HL-60 (cell line): Measurements from ENCODE around the gene GNA14.

Experiments
- DNase-seq, 2 experiments: peaks; one replicate each; pipeline ENCODE4 v3.0.0-alpha.2; 2010 to 2020; ENCODE audit warnings: low read depth in 1 of 2, low spot score in 1 of 2
- H3K27ac ChIP-seq: fragments of 250-450 bp; sonication (Bioruptor Pico); replicated peaks from 2 replicates; pipeline ENCODE4 v1.5.1; 2020; ENCODE audit warnings: mild to moderate bottlenecking, moderate library complexity
- H3K27me3 ChIP-seq: fragments of 250-450 bp; sonication (Bioruptor Pico); 2 replicates; pipeline ENCODE4 v1.5.1; 2021; ENCODE audit warnings: mild to moderate bottlenecking, moderate library complexity; ENCODE audit not compliant: insufficient read depth, poor library complexity, severe bottlenecking
- H3K4me3 ChIP-seq: replicated peaks from 2 replicates; pipeline ENCODE4 v1.5.1; 2011; ENCODE audit warnings: mild to moderate bottlenecking, control low read depth, low read length; ENCODE audit not compliant: insufficient read depth
- CTCF ChIP-seq: IDR thresholded peaks from one replicate; pipeline ENCODE4 v1.5.1; 2011; ENCODE audit warnings: low read length, control low read depth, inconsistent platforms; ENCODE audit not compliant: insufficient read depth
- GABPA ChIP-seq: IDR thresholded peaks from 2 replicates; pipeline ENCODE4 v1.6.1; 2012; ENCODE audit warnings: low read depth
- POLR2AphosphoS5 ChIP-seq: IDR thresholded peaks from 2 replicates; pipeline ENCODE4 v1.6.1; 2012; ENCODE audit warnings: low read depth
- SPI1 ChIP-seq: IDR thresholded peaks from 2 replicates; pipeline ENCODE4 v1.6.1; 2012; ENCODE audit warnings: low read depth, mild to moderate bottlenecking, borderline replicate concordance
- TF ChIP-seq, protein P1 (sequence below): IDR thresholded peaks from 2 replicates; pipeline ENCODE4 v1.6.1; 2012; ENCODE audit warnings: low read depth; ENCODE audit not compliant: insufficient replicate concordance

The GNA14 gene

DNA sequence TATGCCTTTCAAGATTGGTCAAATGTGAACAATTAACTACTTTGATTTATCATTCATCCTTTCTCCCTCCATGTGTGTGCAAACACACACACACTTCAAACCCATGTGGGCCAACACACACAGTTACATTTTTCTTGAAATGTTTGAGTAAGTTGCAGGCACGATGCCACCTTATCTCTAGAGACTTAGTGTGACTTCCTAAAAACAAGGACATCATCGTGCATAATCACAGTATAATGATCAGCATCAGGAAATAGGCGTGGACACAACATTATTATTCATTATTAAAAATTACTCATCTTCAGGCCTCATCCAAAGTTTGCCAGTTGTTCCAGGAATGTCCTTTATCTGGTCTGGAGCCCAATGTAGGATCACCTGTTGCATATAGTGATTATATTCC lies 209.5 kb downstream of the GNA14 start:
- Histone ChIP-seq H3K4me3 (no peak overlapping the region), H3K27ac (no peak overlapping the region), H3K27me3 (no peaks in the 10 kb centered on the region)
- TF ChIP-seq, protein P1, sequence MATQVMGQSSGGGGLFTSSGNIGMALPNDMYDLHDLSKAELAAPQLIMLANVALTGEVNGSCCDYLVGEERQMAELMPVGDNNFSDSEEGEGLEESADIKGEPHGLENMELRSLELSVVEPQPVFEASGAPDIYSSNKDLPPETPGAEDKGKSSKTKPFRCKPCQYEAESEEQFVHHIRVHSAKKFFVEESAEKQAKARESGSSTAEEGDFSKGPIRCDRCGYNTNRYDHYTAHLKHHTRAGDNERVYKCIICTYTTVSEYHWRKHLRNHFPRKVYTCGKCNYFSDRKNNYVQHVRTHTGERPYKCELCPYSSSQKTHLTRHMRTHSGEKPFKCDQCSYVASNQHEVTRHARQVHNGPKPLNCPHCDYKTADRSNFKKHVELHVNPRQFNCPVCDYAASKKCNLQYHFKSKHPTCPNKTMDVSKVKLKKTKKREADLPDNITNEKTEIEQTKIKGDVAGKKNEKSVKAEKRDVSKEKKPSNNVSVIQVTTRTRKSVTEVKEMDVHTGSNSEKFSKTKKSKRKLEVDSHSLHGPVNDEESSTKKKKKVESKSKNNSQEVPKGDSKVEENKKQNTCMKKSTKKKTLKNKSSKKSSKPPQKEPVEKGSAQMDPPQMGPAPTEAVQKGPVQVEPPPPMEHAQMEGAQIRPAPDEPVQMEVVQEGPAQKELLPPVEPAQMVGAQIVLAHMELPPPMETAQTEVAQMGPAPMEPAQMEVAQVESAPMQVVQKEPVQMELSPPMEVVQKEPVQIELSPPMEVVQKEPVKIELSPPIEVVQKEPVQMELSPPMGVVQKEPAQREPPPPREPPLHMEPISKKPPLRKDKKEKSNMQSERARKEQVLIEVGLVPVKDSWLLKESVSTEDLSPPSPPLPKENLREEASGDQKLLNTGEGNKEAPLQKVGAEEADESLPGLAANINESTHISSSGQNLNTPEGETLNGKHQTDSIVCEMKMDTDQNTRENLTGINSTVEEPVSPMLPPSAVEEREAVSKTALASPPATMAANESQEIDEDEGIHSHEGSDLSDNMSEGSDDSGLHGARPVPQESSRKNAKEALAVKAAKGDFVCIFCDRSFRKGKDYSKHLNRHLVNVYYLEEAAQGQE: no peak
- TF ChIP-seq SPI1 (no peak), CTCF (no peak), GABPA (no peak), POLR2AphosphoS5 (no peak)
- no peak for DNase-seq

DNA sequence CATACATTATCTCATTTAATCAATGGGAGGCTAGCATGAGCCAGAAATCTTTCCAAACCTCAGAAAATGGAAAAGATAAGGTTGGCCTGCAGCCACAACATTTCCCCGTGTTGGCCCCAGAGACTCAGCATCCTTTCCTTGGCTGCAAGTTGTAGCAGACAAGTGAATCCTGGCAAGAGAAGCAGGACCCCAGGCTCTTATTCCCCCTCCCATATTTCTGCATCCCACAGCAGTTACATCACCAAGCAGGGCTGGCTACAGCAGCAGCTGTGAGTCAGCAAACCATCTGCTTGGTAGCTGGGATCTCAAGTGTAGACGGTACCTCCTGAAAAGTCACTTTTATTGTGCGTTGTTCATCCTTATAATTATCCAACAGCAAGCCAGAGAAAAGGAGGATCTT lies 212.4 kb downstream of the GNA14 start:
- no peak for DNase-seq
- Histone ChIP-seq H3K4me3 (no peak overlapping the region), H3K27me3 (no peaks in the 10 kb centered on the region), H3K27ac (no peak overlapping the region)
- TF ChIP-seq, protein P1: no peak
- no peak for TF ChIP-seq GABPA
- no peak for TF ChIP-seq SPI1
- no peak for TF ChIP-seq POLR2AphosphoS5
- TF ChIP-seq CTCF: no peak

DNA sequence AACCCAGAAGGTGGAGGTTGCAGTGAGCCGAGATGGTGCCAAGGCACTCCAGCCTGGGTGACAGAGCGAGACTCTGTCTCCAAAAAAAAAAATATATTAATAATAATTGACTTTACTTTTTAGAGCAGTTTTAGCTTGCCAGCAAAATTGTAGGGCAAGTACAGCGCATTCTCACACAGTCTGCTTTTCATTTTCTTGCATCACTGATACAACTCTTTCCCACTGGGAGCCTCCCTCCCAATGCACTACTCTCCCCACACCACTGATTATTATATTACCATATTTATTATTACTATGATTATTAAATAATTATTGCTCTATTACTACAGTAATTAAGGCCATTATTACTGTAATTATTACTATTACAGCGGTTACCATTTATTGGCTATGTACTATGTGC lies 212.8 kb downstream of the GNA14 start:
- Histone ChIP-seq H3K4me3 (no peak overlapping the region), H3K27ac (no peak overlapping the region), H3K27me3 (no peaks in the 10 kb centered on the region)
- TF ChIP-seq GABPA (no peak), CTCF (no peak), SPI1 (no peak), POLR2AphosphoS5 (no peak)
- TF ChIP-seq, protein P1: no peak
- no peak for DNase-seq
